SU-DHL-6 (cell line): ENCODE measurements around the gene PTPRE.

ENCODE experiments used
- H2AFZ ChIP-seq: fragments of 200-600 bp; sonication (generic); 2 replicates; pipeline ENCODE4 v1.6.1; 2014; ENCODE audit warnings: low read depth, mild to moderate bottlenecking, moderate library complexity, mixed read lengths, antibody characterized with exemption, low read length; ENCODE audit not compliant: severe bottlenecking
- H3F3A ChIP-seq: fragments of 200-600 bp; shearing (Covaris generic); 2 replicates; pipeline ENCODE4 v1.6.0; 2016; ENCODE audit warnings: antibody characterized with exemption, mild to moderate bottlenecking; ENCODE audit not compliant: insufficient read depth
- H3K27ac ChIP-seq: fragments of 200-600 bp; sonication (generic); 2 replicates; pipeline ENCODE4 v1.5.1; 2016; ENCODE audit warnings: low read depth, mild to moderate bottlenecking, low read length, moderate library complexity, mixed read lengths
- H3K27me3 ChIP-seq: fragments of 200-600 bp; sonication (generic), shearing (Covaris generic); 2 replicates; pipeline ENCODE4 v1.6.0; 2014; ENCODE audit warnings: mild to moderate bottlenecking, low read length
- H3K36me3 ChIP-seq: fragments of 200-600 bp; sonication (generic); 2 replicates; pipeline ENCODE4 v1.6.1; 2014; ENCODE audit warnings: mild to moderate bottlenecking, low read length, mixed read lengths
- H3K4me2 ChIP-seq: fragments of 300-600, 200-600 bp; shearing (Covaris generic), sonication (generic); 2 replicates; pipeline ENCODE4 v1.6.0; 2014; ENCODE audit warnings: low read length, low read depth, mild to moderate bottlenecking; ENCODE audit not compliant: poor library complexity, severe bottlenecking
- H3K4me3 ChIP-seq: fragments of 200-600 bp; sonication (generic); 2 replicates; pipeline ENCODE4 v1.5.1; 2014; ENCODE audit warnings: antibody characterized with exemption, low read length, mild to moderate bottlenecking, mixed read lengths; ENCODE audit not compliant: insufficient read depth, poor library complexity, severe bottlenecking
- H3K79me2 ChIP-seq: fragments of 200-600 bp; sonication (generic); 2 replicates; pipeline ENCODE4 v1.6.1; 2014; ENCODE audit warnings: mild to moderate bottlenecking, low read length, moderate library complexity; ENCODE audit not compliant: insufficient read depth
- H3K9ac ChIP-seq: fragments of 200-600 bp; sonication (generic); 2 replicates; pipeline ENCODE4 v1.7.0; 2014; ENCODE audit warnings: mild to moderate bottlenecking, low read length
- H3K9me2 ChIP-seq: fragments of 200-600 bp; sonication (generic); replicated peaks from 2 replicates; pipeline ENCODE4 v1.6.1; 2014; ENCODE audit warnings: low read length; ENCODE audit not compliant: insufficient read depth
- H3K9me3 ChIP-seq: fragments of 200-600 bp; sonication (generic); 2 replicates; pipeline ENCODE4 v1.6.1; 2014; ENCODE audit warnings: low read length, mixed read lengths; ENCODE audit not compliant: insufficient read depth
- H4K20me1 ChIP-seq: fragments of 200-600 bp; sonication (generic); 2 replicates; pipeline ENCODE4 v1.6.1; 2014; ENCODE audit warnings: low read depth, mild to moderate bottlenecking, antibody characterized with exemption, low read length, moderate library complexity, mixed read lengths
- EZH2phosphoT487 ChIP-seq: fragments of 200-600 bp; sonication (generic), shearing (Covaris generic); conservative IDR thresholded peaks from 2 replicates; pipeline ENCODE4 v1.6.1; 2018; ENCODE audit warnings: mild to moderate bottlenecking, antibody characterized with exemption, low read length, moderate library complexity, mixed read lengths
- TF ChIP-seq, protein P1 (sequence below): fragments of 200-600 bp; sonication (generic); IDR thresholded peaks from one replicate; pipeline ENCODE4 v1.5.1; 2017; ENCODE audit warnings: antibody characterized with exemption, mild to moderate bottlenecking, low read length, moderate library complexity; ENCODE audit not compliant: insufficient read depth, poor library complexity, severe bottlenecking

The PTPRE gene

DNA sequence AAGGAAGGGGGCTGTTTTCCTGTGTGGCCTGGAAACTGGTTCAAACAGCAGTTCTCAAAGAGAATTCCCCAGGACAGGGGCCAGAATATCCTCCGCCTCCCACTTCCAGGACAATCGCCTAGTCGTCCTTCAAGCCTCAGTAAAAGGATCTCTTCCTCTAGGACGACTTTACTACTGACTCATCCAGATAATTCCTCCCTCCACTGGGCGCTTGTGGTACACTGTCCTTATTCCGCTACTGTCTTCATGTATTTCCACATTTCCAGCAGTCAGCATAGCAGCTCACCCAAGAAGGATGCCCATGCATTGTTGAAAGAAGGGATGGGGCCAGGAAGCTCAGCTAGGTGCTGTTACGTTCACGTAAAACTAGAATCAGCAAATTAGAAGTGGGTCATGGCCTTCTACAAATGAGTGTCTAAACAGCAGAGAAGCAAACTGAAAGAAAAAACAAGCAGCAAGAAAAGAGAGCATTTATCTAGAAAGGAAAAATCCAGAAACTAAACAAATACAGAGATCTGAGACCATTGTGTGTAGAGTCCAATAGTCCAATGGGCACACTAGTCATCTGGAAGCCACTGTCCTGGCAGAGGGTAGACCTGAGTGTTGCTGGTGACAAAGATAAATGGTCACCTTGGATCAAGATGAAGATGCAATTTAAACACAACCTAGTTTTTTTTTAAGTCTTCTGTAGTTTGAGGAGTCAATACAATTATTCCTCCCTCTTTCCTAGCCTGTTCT is 40.5 kb upstream of the PTPRE start:
- Histone ChIP-seq H3K9me3 (no peaks in the 10 kb centered on the region), H4K20me1 (no peaks in the 10 kb centered on the region), H3K4me2 (no peak overlapping the region)

DNA sequence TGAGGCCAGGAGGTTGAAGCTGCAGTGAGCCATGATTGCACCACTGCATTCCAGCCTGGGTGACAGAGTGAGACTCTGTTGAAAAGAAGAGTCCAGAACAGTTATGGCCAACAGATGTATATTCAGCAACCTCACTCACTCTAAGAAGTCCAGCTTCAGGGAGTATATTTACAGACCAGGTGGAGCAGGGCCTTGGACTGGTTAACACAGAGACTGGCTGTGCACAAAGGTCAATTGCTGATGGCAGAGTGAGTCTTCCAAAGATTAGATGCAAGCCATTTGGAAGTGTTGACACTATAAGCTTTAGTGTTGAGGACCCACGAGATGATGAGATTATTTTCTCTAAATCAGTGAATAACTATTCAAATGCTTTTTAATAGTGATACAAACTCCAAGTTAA is 39.1 kb upstream of the PTPRE start:
- H3F3A ChIP-seq: no peaks in the 10 kb centered on the region
- TF ChIP-seq EZH2phosphoT487: no peak
- TF ChIP-seq, protein P1, sequence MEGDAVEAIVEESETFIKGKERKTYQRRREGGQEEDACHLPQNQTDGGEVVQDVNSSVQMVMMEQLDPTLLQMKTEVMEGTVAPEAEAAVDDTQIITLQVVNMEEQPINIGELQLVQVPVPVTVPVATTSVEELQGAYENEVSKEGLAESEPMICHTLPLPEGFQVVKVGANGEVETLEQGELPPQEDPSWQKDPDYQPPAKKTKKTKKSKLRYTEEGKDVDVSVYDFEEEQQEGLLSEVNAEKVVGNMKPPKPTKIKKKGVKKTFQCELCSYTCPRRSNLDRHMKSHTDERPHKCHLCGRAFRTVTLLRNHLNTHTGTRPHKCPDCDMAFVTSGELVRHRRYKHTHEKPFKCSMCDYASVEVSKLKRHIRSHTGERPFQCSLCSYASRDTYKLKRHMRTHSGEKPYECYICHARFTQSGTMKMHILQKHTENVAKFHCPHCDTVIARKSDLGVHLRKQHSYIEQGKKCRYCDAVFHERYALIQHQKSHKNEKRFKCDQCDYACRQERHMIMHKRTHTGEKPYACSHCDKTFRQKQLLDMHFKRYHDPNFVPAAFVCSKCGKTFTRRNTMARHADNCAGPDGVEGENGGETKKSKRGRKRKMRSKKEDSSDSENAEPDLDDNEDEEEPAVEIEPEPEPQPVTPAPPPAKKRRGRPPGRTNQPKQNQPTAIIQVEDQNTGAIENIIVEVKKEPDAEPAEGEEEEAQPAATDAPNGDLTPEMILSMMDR: no peak
- H4K20me1 ChIP-seq: no peaks in the 10 kb centered on the region
- no peak overlapping the region for H3K9ac ChIP-seq
- no peaks in the 10 kb centered on the region for H3K36me3 ChIP-seq
- no peaks in the 10 kb centered on the region for H3K9me2 ChIP-seq
- no peak overlapping the region for H3K4me3 ChIP-seq
- H3K27me3 ChIP-seq: no peaks in the 10 kb centered on the region
- no peak overlapping the region for H3K27ac ChIP-seq
- no peak overlapping the region for H2AFZ ChIP-seq
- H3K4me2 ChIP-seq: no peak overlapping the region
- H3K9me3 ChIP-seq: no peaks in the 10 kb centered on the region
- no peaks in the 10 kb centered on the region for H3K79me2 ChIP-seq

More for the DNA sequence above, 40.5 kb upstream of the PTPRE start:
- Histone ChIP-seq H3K36me3 (no peaks in the 10 kb centered on the region), H3K4me3 (no peak overlapping the region), H3K9me2 (no peaks in the 10 kb centered on the region), H3F3A (no peaks in the 10 kb centered on the region), H2AFZ (no peak overlapping the region), H3K9ac (no peak overlapping the region), H3K27me3 (no peaks in the 10 kb centered on the region), H3K27ac (no peak overlapping the region), H3K79me2 (no peaks in the 10 kb centered on the region)
- TF ChIP-seq EZH2phosphoT487: no peak
- TF ChIP-seq, protein P1: no peak

GRCh38 chr10:127869329-127869728 is 37.6 kb upstream of the PTPRE start:
- Histone ChIP-seq H3K4me2 (no peak overlapping the region), H3K27me3 (no peaks in the 10 kb centered on the region), H3K9me3 (no peaks in the 10 kb centered on the region), H4K20me1 (no peaks in the 10 kb centered on the region), H3K4me3 (no peak overlapping the region), H3F3A (no peaks in the 10 kb centered on the region), H3K79me2 (no peaks in the 10 kb centered on the region), H3K9ac (no peak overlapping the region), H3K27ac (no peak overlapping the region), H2AFZ (no peak overlapping the region), H3K9me2 (no peaks in the 10 kb centered on the region), H3K36me3 (no peaks in the 10 kb centered on the region)
- no peak for TF ChIP-seq EZH2phosphoT487
- TF ChIP-seq, protein P1: no peak
